ENCODE results near the gene AGAP9.

GRCh38 chr10:47458466-47459154 is 64.8 kb downstream of the AGAP9 start:
- TF ChIP-seq, protein P1, sequence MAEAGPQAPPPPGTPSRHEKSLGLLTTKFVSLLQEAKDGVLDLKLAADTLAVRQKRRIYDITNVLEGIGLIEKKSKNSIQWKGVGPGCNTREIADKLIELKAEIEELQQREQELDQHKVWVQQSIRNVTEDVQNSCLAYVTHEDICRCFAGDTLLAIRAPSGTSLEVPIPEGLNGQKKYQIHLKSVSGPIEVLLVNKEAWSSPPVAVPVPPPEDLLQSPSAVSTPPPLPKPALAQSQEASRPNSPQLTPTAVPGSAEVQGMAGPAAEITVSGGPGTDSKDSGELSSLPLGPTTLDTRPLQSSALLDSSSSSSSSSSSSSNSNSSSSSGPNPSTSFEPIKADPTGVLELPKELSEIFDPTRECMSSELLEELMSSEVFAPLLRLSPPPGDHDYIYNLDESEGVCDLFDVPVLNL (CRISPR knock-in tag; IDR thresholded peaks at IDR 0.05; ENCODE audit: borderline replicate concordance, low read depth) = no peak
- TF ChIP-seq MAX (CRISPR knock-in tag; IDR thresholded peaks at IDR 0.05) = no peak
- no peak for TF ChIP-seq CTCF (IDR thresholded peaks at IDR 0.05)
- no peak for TF ChIP-seq CBFB (CRISPR knock-in tag; IDR thresholded peaks at IDR 0.05; ENCODE audit: low read depth)
- TF ChIP-seq, protein P2, sequence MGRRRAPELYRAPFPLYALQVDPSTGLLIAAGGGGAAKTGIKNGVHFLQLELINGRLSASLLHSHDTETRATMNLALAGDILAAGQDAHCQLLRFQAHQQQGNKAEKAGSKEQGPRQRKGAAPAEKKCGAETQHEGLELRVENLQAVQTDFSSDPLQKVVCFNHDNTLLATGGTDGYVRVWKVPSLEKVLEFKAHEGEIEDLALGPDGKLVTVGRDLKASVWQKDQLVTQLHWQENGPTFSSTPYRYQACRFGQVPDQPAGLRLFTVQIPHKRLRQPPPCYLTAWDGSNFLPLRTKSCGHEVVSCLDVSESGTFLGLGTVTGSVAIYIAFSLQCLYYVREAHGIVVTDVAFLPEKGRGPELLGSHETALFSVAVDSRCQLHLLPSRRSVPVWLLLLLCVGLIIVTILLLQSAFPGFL (CRISPR knock-in tag; IDR thresholded peaks at IDR 0.05; ENCODE audit: borderline replicate concordance) = no peak

Data from WTC11 (cell line).